IMR-90 (cell line): ENCODE results near the gene NPM1. TPM values are rescaled to one million over a fixed set of nuclear protein-coding genes. Genes with fewer than 3 reads are reported as not detected.

Experiments
- ATAC-seq: fragments of 200-7000 bp; cut with Tn5 transposase; 2 replicates; pipeline ENCODE4 v1.9.1; 2020; ENCODE audit warnings: low read depth, mild to moderate bottlenecking, moderate library complexity
- BruUV-seq: library from RNA; stranded (reverse); fragments of 400-500 nt; replicated peaks from 2 replicates; lab custom pipeline; 2021; lab: Mats Ljungman, UMichigan
- CTCF ChIA-PET: fragments of 300-600 bp; formaldehyde crosslinking; extraction: SDS; loops from one replicate; lab custom pipeline; 2021; ENCODE audit warnings: antibody characterized with exemption; lab: Yijun Ruan, JAX
- POLR2A ChIA-PET: fragments of 300-600 bp; sonication (Branson Sonifier 250); formaldehyde crosslinking; loops from one replicate; lab custom pipeline; 2022; ENCODE audit warnings: antibody characterized with exemption; ENCODE audit not compliant: unreplicated experiment; lab: Charles Lee
- DNase-seq: peaks from one replicate; pipeline ENCODE4 v3.0.0; 2013
- H2AFZ ChIP-seq: replicated peaks from 2 replicates; pipeline ENCODE3; 2013; ENCODE audit warnings: low read length, mild to moderate bottlenecking; ENCODE audit not compliant: poor library complexity
- H2AK5ac ChIP-seq: 2 replicates; pipeline ENCODE4 v1.6.1; 2013; ENCODE audit warnings: low read depth, low read length, inconsistent platforms
- H2AK9ac ChIP-seq: replicated peaks from 2 replicates; pipeline ENCODE3; 2013; ENCODE audit warnings: mild to moderate bottlenecking, low read depth, low read length, moderate library complexity; ENCODE audit not compliant: poor library complexity
- H2BK120ac ChIP-seq: 2 replicates; pipeline ENCODE4 v1.6.1; 2013; ENCODE audit warnings: low read depth, low read length, inconsistent platforms
- H2BK15ac ChIP-seq: 3 replicates; pipeline ENCODE4 v1.6.1; 2013; ENCODE audit warnings: low read depth, low read length, inconsistent platforms
- H2BK20ac ChIP-seq: 2 replicates; pipeline ENCODE4 v1.6.1; 2013; ENCODE audit warnings: low read depth, mild to moderate bottlenecking, inconsistent platforms, low read length, moderate library complexity
- H2BK5ac ChIP-seq: 2 replicates; pipeline ENCODE4 v1.6.1; 2013; ENCODE audit warnings: mild to moderate bottlenecking, low read depth, low read length, inconsistent platforms; ENCODE audit not compliant: poor library complexity, severe bottlenecking
- H3K14ac ChIP-seq: replicated peaks from 2 replicates; pipeline ENCODE4 v1.6.1; 2013; ENCODE audit warnings: low read depth, low read length, inconsistent platforms
- H3K18ac ChIP-seq: 2 replicates; pipeline ENCODE4 v1.6.1; 2013; ENCODE audit warnings: low read depth, low read length, control low read depth
- H3K23ac ChIP-seq: 2 replicates; pipeline ENCODE4 v1.6.1; 2013; ENCODE audit warnings: low read depth, low read length, inconsistent platforms
- H3K27ac ChIP-seq: 2 replicates; pipeline ENCODE4 v1.5.1; 2013; ENCODE audit warnings: mild to moderate bottlenecking, control low read depth, low read length; ENCODE audit not compliant: insufficient read depth
- H3K27me3 ChIP-seq: 2 replicates; pipeline ENCODE4 v1.6.1; 2013; ENCODE audit warnings: low read length; ENCODE audit not compliant: control insufficient read depth, insufficient read depth
- H3K36me3 ChIP-seq: 2 replicates; pipeline ENCODE4 v1.6.1; 2013; ENCODE audit warnings: low read length, mixed read lengths; ENCODE audit not compliant: control insufficient read depth, insufficient read depth
- H3K4ac ChIP-seq: 2 replicates; pipeline ENCODE4 v1.6.1; 2013; ENCODE audit warnings: low read depth, low read length, inconsistent platforms
- H3K4me1 ChIP-seq: 2 replicates; pipeline ENCODE4 v1.6.1; 2013; ENCODE audit warnings: low read length, mixed read lengths; ENCODE audit not compliant: control insufficient read depth, insufficient read depth
- H3K4me2 ChIP-seq: 2 replicates; pipeline ENCODE4 v1.6.1; 2013; ENCODE audit warnings: low read depth, mild to moderate bottlenecking, control low read depth, low read length, moderate library complexity
- H3K4me3 ChIP-seq: 2 replicates; pipeline ENCODE4 v1.5.1; 2013; ENCODE audit warnings: low read depth, mild to moderate bottlenecking, control low read depth, low read length, moderate library complexity; ENCODE audit not compliant: insufficient read depth
- H3K56ac ChIP-seq: 2 replicates; pipeline ENCODE4 v1.6.1; 2013; ENCODE audit warnings: low read length, inconsistent platforms; ENCODE audit not compliant: insufficient read depth; ENCODE audit errors: extremely low read depth
- H3K79me1 ChIP-seq, 2 experiments: 2 replicates each; pipeline ENCODE4 v1.6.1; 2013; ENCODE audit warnings: low read length in 2 of 2, inconsistent platforms in 1 of 2, low read depth in 1 of 2
- H3K9ac ChIP-seq: 2 replicates; pipeline ENCODE4 v1.6.1; 2013; ENCODE audit warnings: low read depth, low read length, control low read depth
- H3K9me1 ChIP-seq: 2 replicates; pipeline ENCODE4 v1.6.1; 2013; ENCODE audit warnings: low read length, inconsistent platforms; ENCODE audit not compliant: insufficient read depth
- H3K9me3 ChIP-seq: 2 replicates; pipeline ENCODE4 v1.6.1; 2013; ENCODE audit warnings: low read length; ENCODE audit not compliant: control insufficient read depth, insufficient read depth
- H4K20me1 ChIP-seq: 2 replicates; pipeline ENCODE4 v1.6.1; 2013; ENCODE audit warnings: low read length, inconsistent platforms; ENCODE audit not compliant: insufficient read depth
- H4K5ac ChIP-seq: 2 replicates; pipeline ENCODE4 v1.6.1; 2013; ENCODE audit warnings: mild to moderate bottlenecking, low read depth, low read length, control low read depth
- H4K8ac ChIP-seq, 2 experiments: 2 replicates each; pipeline ENCODE4 v1.6.1; 2013; ENCODE audit warnings: low read depth in 2 of 2, low read length in 2 of 2, control low read depth in 1 of 2, inconsistent platforms in 1 of 2
- H4K91ac ChIP-seq: 2 replicates; pipeline ENCODE4 v1.6.1; 2013; ENCODE audit warnings: low read depth, low read length, inconsistent platforms; ENCODE audit not compliant: insufficient read depth
- CEBPB ChIP-seq: IDR thresholded peaks from 2 replicates; pipeline ENCODE4 v1.6.1; 2012; ENCODE audit warnings: low read depth, low read length, improper control_type of control experiment
- CHD1 ChIP-seq: IDR thresholded peaks from 2 replicates; pipeline ENCODE4 v1.6.1; 2012; ENCODE audit warnings: low read depth, low read length, improper control_type of control experiment
- CTCF ChIP-seq: conservative IDR thresholded peaks from 2 replicates; pipeline ENCODE4 v1.5.1; 2012; ENCODE audit warnings: mild to moderate bottlenecking, low read depth, low read length, improper control_type of control experiment
- ELK1 ChIP-seq: fragments of 150-350 bp; IDR thresholded peaks from 2 replicates; pipeline ENCODE4 v1.6.1; 2016; ENCODE audit warnings: low read depth, mild to moderate bottlenecking, low read length, moderate library complexity, borderline replicate concordance
- FOS ChIP-seq: fragments of 150-350 bp; IDR thresholded peaks from 2 replicates; pipeline ENCODE4 v1.6.1; 2016; ENCODE audit warnings: low read depth, low read length
- MAFK ChIP-seq: IDR thresholded peaks from 2 replicates; pipeline ENCODE4 v1.6.1; 2012; ENCODE audit warnings: low read depth, low read length, improper control_type of control experiment
- MXI1 ChIP-seq: IDR thresholded peaks from 2 replicates; pipeline ENCODE4 v1.6.1; 2012; ENCODE audit warnings: low read depth, mild to moderate bottlenecking, low read length, moderate library complexity, borderline replicate concordance
- NFE2L2 ChIP-seq: fragments of 150-350 bp; IDR thresholded peaks from 2 replicates; pipeline ENCODE4 v1.6.1; 2016; ENCODE audit warnings: low read depth, mild to moderate bottlenecking, low read length
- POLR2A ChIP-seq: IDR thresholded peaks from 2 replicates; pipeline ENCODE4 v1.6.1; 2012; ENCODE audit warnings: mild to moderate bottlenecking, low read depth, low read length
- RAD21 ChIP-seq: IDR thresholded peaks from 2 replicates; pipeline ENCODE4 v1.6.1; 2012; ENCODE audit warnings: low read length, improper control_type of control experiment
- RFX5 ChIP-seq: IDR thresholded peaks from 2 replicates; pipeline ENCODE4 v1.8.0; 2012; ENCODE audit warnings: low read depth, mild to moderate bottlenecking, low read length, moderate library complexity
- SMC3 ChIP-seq: fragments of 150-350 bp; IDR thresholded peaks from 2 replicates; pipeline ENCODE4 v1.6.1; 2016; ENCODE audit warnings: low read depth, mild to moderate bottlenecking, antibody characterized with exemption, low read length, moderate library complexity
- USF2 ChIP-seq: fragments of 150-350 bp; IDR thresholded peaks from 2 replicates; pipeline ENCODE4 v1.6.1; 2017; ENCODE audit warnings: mild to moderate bottlenecking, antibody characterized with exemption, low read length, low read depth
- WGBS, 2 experiments: methylation state at CpG; one replicate each; pipeline versions ENCODE4 v1.1.5 to v1.1.7; 2013; ENCODE audit warnings: missing lambda C conversion rate in 2 of 2; ENCODE audit not compliant: insufficient read length in 1 of 2; ENCODE audit errors: extremely low coverage in 2 of 2; 5-methylcytosine and 5-hydroxymethylcytosine counted together
- dilution Hi-C: fragments of 300-500 bp; cut with HindIII; formaldehyde crosslinking; loops from one replicate; pipeline ENCODE4 v1.14.3; 2018; ENCODE audit warnings: low sequenced_read_pairs; ENCODE audit not compliant: unreplicated experiment
- in situ Hi-C: fragments of 300-500 bp; cut with MboI; formaldehyde crosslinking; loops from 3 replicates; pipeline ENCODE4 v1.14.3; 2019; ENCODE audit warnings: low sequenced_read_pairs, inconsistent platforms, mixed read lengths
- intact Hi-C: fragments of 100-400 bp; cut with micrococcal nuclease; formaldehyde crosslinking; loops from 2 replicates; pipeline ENCODE4 v1.10.0; 2022
- polyA plus RNA-seq, 3 experiments: library from polyadenylated mRNA; depleted of rRNA; stranded (reverse); fragments of >200 nt; gene quantifications; 2 replicates each; pipeline ENCODE4 v1.2.3, GENCODE V29; 2012; ENCODE audit warnings: low replicate concordance in 1 of 3
- total RNA-seq: library from RNA; depleted of rRNA; stranded (reverse); fragments of >200 nt; gene quantifications from 2 replicates; pipeline ENCODE4 v1.2.3, GENCODE V29; 2012

NPM1 gene
- total and polyA plus RNA-seq, 2 of the 4 experiments (the other 2 are of a cell fraction) = 856 to 929 TPM

GRCh38 chr5:171342362-171343111, 45.1 kb upstream of the NPM1 start:
- POLR2A ChIA-PET = no interaction called here
- no TSS peak for BruUV-seq

More at GRCh38 chr5:171342362-171343111, 45.1 kb upstream of the NPM1 start:
- Histone ChIP-seq H4K20me1 (no peaks in the 10 kb centered on the region), H4K8ac (no peak overlapping the region), H3K9me1 (no peaks in the 10 kb centered on the region), H3K9me3 (no peaks in the 10 kb centered on the region), H3K4me1 (no peaks in the 10 kb centered on the region), H3K56ac (no peak overlapping the region), H3K4me3 (no peak overlapping the region), H2BK5ac (no peak overlapping the region), H3K4me2 (no peak overlapping the region), H2AK9ac (no peak overlapping the region), H3K18ac (no peak overlapping the region), H3K36me3 (no peaks in the 10 kb centered on the region), H2BK120ac (no peak overlapping the region), H3K79me1 (no peaks in the 10 kb centered on the region), H3K27me3 (0 out of 2 replicates have a peak, but pooled peaks cover 3% of the 10 kb centered on the region), H3K27ac (no peak overlapping the region), H4K5ac (no peak overlapping the region), H3K14ac (no peak overlapping the region), H2BK20ac (no peak overlapping the region), H4K91ac (no peak overlapping the region), H3K23ac (no peak overlapping the region), H2AK5ac (no peak overlapping the region), H2AFZ (peak overlapping the region; percentile 74), H2BK15ac (no peak overlapping the region), H3K9ac (no peak overlapping the region), H3K4ac (no peak overlapping the region)
- TF ChIP-seq CTCF (peak; percentile 78), POLR2A (no peak), MAFK (no peak), MXI1 (no peak), CEBPB (no peak), RAD21 (peak; percentile 79), NFE2L2 (no peak), USF2 (no peak), SMC3 (peak; percentile 81), RFX5 (no peak), CHD1 (no peak), FOS (no peak), ELK1 (no peak)
- CTCF ChIA-PET = interaction anchor here (0.6 to 1.7 kb wide), 17 partner anchors 10 to 597 kb away, joined by 3 to 22 read pairs (median 3); no protein-coding TSS in a partner anchor
- ATAC-seq (peak; percentile 97), DNase-seq (peak; percentile 71)
- in situ Hi-C loops = loop anchor here (5.0 to 25.0 kb wide), 2 partner anchors 355 to 530 kb away; no protein-coding TSS in a partner anchor
- dilution Hi-C loops = no loop called here
- 20% methylated on average over 4 of the region's 17 CpGs; no CpG with 5 or more reads in 1 of the 2 experiments for WGBS, 2 experiments
- intact Hi-C loops = loop anchor here (1.0 to 5.0 kb wide), 4 partner anchors 70 to 705 kb away; no protein-coding TSS in a partner anchor
